Progenitor cell of endocrine pancreas (in vitro differentiated cells): Measurements from ENCODE around the gene KIAA1549. TPM values are rescaled to one million over a fixed set of nuclear protein-coding genes. Genes with fewer than 3 reads are reported as not detected.

Experiments
- DNase-seq: peaks from one replicate; pipeline ENCODE4 v3.0.0; 2021; ENCODE audit warnings: low spot score; ENCODE audit not compliant: unreplicated experiment
- H3K27ac Mint-ChIP-seq: 2 replicates; pipeline ENCODE4 v1.8.0; 2021; ENCODE audit warnings: mild to moderate bottlenecking, moderate library complexity, mixed read lengths
- H3K27me3 Mint-ChIP-seq: 2 replicates; pipeline ENCODE4 v1.8.0; 2021; ENCODE audit warnings: mixed read lengths
- H3K36me3 Mint-ChIP-seq: 2 replicates; pipeline ENCODE4 v1.8.0; 2022; ENCODE audit warnings: mixed read lengths; ENCODE audit not compliant: insufficient read depth
- H3K4me1 Mint-ChIP-seq: 2 replicates; pipeline ENCODE4 v1.8.0; 2021; ENCODE audit warnings: low read depth, mixed read lengths
- H3K4me3 Mint-ChIP-seq: 2 replicates; pipeline ENCODE4 v1.8.0; 2021; ENCODE audit warnings: low read depth, mild to moderate bottlenecking, moderate library complexity, mixed read lengths
- H3K9me3 Mint-ChIP-seq: 2 replicates; pipeline ENCODE4 v1.8.0; 2021; ENCODE audit warnings: low read depth, mixed read lengths
- total RNA-seq: library from RNA; stranded (reverse); gene quantifications from 2 replicates; pipeline ENCODE4 v1.2.1, GENCODE V29; 2021
- TF ChIP-seq, protein P1 (sequence below): fragments of 200-600 bp; sonication (generic); IDR thresholded peaks from one replicate; pipeline ENCODE4 v1.5.0; 2021; ENCODE audit warnings: antibody characterized with exemption, mild to moderate bottlenecking; ENCODE audit not compliant: unreplicated experiment

KIAA1549 gene
- total RNA-seq, 1 donor from 2014 or later, result 45.8 TPM

DNA sequence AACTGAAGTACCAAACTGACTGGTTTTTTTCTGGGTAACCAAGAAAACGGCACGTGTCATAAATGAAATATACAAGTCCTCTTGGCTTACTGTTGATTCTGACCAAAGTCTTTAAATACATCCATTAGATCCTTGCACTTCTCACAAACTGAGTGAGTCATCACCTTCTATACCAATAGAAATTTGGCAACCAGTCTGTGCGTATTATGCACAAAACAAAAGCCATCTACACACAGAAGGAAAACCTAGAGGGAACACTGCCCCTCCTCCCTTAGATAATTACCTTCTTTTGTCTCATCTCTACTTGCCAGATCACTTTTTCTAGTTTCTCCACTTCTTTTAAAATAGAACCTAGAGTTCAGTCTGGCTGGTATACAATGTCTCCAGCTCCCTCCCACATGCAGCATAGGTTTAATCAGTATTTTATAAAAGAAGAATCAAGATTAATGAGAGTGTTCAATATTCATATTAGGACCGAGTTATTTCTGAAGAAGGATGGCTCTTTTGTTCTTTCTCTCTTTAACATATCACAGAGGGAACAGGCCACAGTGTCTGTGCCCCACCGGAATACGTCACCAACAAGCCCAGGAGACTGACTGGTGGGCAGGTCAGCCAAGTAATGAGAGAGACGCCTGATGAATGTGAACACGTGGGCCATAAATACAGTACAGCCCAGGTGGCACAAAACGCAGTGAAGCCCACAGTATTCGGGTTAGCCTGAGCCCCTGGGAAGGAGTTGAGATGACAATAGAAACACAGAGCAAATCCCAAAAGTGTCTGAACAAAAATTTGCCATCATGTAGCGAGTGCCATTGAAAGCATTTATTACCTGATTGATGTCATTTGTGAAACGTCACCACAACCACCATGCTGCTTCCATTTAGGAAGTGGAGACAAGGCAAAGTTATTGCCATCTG is 91.3 kb downstream of the KIAA1549 start:
- TF ChIP-seq, protein P1, sequence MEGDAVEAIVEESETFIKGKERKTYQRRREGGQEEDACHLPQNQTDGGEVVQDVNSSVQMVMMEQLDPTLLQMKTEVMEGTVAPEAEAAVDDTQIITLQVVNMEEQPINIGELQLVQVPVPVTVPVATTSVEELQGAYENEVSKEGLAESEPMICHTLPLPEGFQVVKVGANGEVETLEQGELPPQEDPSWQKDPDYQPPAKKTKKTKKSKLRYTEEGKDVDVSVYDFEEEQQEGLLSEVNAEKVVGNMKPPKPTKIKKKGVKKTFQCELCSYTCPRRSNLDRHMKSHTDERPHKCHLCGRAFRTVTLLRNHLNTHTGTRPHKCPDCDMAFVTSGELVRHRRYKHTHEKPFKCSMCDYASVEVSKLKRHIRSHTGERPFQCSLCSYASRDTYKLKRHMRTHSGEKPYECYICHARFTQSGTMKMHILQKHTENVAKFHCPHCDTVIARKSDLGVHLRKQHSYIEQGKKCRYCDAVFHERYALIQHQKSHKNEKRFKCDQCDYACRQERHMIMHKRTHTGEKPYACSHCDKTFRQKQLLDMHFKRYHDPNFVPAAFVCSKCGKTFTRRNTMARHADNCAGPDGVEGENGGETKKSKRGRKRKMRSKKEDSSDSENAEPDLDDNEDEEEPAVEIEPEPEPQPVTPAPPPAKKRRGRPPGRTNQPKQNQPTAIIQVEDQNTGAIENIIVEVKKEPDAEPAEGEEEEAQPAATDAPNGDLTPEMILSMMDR, result no peak
- DNase-seq, result no peak
- Mint-ChIP-seq H3K4me1 (peaks cover 13% of the 10 kb centered on the region), H3K9me3 (no peaks in the 10 kb centered on the region), H3K27me3 (no peaks in the 10 kb centered on the region), H3K27ac (peak overlapping the region; percentile 81), H3K36me3 (peaks cover 35% of the 10 kb centered on the region), H3K4me3 (no peak overlapping the region)

DNA sequence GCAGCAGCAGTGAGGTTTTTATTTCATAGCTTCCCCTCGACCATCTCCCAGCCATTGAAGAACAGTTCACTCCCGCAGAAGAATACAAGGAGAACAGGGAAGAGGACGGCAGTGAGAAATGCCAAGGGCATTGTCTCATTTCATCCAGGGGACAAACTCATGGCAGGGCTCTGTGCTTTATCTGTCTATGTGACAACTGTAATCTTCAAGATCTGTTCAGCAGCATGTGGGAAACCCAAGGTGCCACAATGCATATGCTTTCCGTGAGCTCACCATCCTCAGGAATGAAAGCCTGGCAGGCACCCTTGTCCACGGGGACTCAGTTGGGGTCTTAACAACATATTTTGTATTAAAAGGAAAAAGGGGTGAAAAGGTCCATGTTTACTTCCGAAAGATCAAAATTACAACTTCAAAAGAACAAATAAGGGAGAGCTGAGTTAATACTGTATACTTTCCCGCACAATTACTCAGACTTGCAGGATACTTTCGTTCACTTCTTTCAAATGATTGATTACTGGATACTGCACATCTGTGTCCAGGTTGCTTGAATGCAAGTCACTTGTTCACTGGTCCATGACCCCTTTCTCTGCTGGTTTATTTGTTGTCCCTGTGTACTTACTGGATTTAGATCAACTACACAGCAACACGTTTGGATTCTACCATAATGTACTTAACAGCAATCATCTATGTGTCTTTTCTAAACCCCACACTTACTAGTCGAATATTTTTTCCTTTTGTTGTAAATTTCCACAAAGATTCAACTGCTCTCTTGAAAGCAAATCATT is 93.1 kb downstream of the KIAA1549 start:
- Mint-ChIP-seq H3K4me1 (peaks cover 12% of the 10 kb centered on the region), H3K27ac (peak overlapping the region; percentile 81), H3K27me3 (no peaks in the 10 kb centered on the region), H3K4me3 (no peak overlapping the region), H3K9me3 (no peaks in the 10 kb centered on the region), H3K36me3 (peaks cover 32% of the 10 kb centered on the region)
- DNase-seq, result no peak
- TF ChIP-seq, protein P1, result no peak

DNA sequence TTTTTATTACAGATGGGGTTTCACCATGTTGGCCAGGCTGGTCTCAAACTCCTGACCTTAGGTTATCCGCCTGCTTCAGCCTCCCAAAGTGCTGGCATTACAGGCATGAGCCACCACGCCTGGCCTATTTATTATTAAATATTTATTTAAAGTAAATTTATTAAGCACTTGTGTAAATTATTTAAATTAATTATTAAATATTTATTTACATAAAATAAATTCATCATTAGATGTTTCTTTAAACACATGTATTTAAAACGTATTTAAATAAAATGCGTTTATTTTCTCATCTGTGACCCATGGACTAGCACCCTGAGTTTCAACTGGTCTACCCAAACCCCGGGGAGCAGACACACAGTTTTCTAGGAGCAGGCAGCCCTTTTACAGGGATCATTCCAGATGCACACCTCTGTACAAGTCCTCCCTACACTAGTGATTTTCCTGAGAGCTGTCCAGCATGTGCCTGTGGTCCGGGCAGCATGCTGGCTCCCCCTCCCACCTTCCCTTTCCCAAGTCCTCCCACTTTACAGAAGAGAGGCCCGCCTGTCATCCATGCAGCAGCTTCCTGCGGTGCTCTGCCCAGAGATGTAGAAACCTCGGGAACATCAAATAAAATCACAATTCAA is 94.0 kb downstream of the KIAA1549 start:
- Mint-ChIP-seq H3K36me3 (peaks cover 34% of the 10 kb centered on the region), H3K27me3 (no peaks in the 10 kb centered on the region), H3K4me3 (no peak overlapping the region), H3K4me1 (peaks cover 10% of the 10 kb centered on the region), H3K9me3 (no peaks in the 10 kb centered on the region), H3K27ac (peak overlapping the region; percentile 74)
- TF ChIP-seq, protein P1, result no peak
- DNase-seq, result no peak

DNA sequence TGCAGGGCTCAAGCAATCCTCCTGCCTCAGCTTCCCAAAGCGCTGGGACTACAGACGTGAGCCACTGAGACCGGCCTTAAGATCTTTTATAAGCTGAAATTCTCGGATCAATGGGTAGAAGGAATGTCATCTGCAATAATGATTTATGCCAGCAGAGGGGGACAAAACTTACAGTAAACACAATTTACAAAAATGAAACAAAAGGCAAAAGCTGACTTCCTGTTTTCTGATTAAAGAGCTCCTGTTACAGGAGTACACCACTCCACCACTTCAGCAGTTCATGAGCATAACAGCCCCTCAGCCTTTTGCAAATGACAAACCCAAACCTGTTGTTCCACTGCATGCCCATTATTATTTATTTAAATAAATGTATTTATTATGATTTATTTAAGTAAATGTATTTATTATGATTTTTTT is 94.7 kb downstream of the KIAA1549 start:
- Mint-ChIP-seq H3K4me1 (peaks cover 10% of the 10 kb centered on the region), H3K27ac (no peak overlapping the region), H3K36me3 (peaks cover 31% of the 10 kb centered on the region), H3K4me3 (no peak overlapping the region), H3K27me3 (no peaks in the 10 kb centered on the region), H3K9me3 (no peaks in the 10 kb centered on the region)
- TF ChIP-seq, protein P1, result peak; percentile 56
- no peak for DNase-seq
